ENCODE data around the gene RIOX2. TPM values are rescaled to one million over a fixed set of nuclear protein-coding genes. Genes with fewer than 3 reads are reported as not detected.

RIOX2 gene
- 10 to 100 TPM in 8 of 9 donors, 1 to 10 TPM in 1; 8.4 to 31.2 (median 19.7) TPM for total RNA-seq
- 10 to 100 TPM in 2 of 3 donors, 1 to 10 TPM in 1; 10.0 to 48.0 (median 12.8) TPM for polyA plus RNA-seq
- long read RNA-seq, donor 1, full-length matches to known transcripts: 8 of 8 reads
- long read RNA-seq, donor 1, partial matches to known transcripts: 0 of 8 reads
- long read RNA-seq, donor 1, other reads (novel, unspliced or antisense): 0 of 8 reads
- long read RNA-seq, donor 2, partial matches to known transcripts: 0 of 4 reads
- long read RNA-seq, donor 2, other reads (novel, unspliced or antisense): 0 of 4 reads
- long read RNA-seq, donor 3, transcript RIOX2-203 (10 exons, 2,341 nt): major isoform, 5 of 5 reads
- long read RNA-seq, donor 3, partial matches to known transcripts: 0 of 5 reads
- long read RNA-seq, donor 3, other reads (novel, unspliced or antisense): 0 of 5 reads
- long read RNA-seq, donor 4, transcript RIOX2-203 (10 exons, 2,341 nt): major isoform, 8 of 11 reads
- long read RNA-seq, donor 4, partial matches to known transcripts: 2 of 11 reads
- long read RNA-seq, donor 4, other reads (novel, unspliced or antisense): 1 of 11 reads
- long read RNA-seq, donor 5, transcript RIOX2-203 (10 exons, 2,341 nt): major isoform, 10 of 27 reads
- long read RNA-seq, donor 5, partial matches to known transcripts: 7 of 27 reads
- long read RNA-seq, donor 5, other reads (novel, unspliced or antisense): 9 of 27 reads
- long read RNA-seq, donor 6, partial matches to known transcripts: 2 of 4 reads
- long read RNA-seq, donor 6, other reads (novel, unspliced or antisense): 1 of 4 reads
- long read RNA-seq, donor 7, partial matches to known transcripts: 0 of 1 reads
- long read RNA-seq, donor 7, other reads (novel, unspliced or antisense): 0 of 1 reads
- long read RNA-seq, donor 8, partial matches to known transcripts: 0 of 3 reads
- long read RNA-seq, donor 8, other reads (novel, unspliced or antisense): 0 of 3 reads
- long read RNA-seq, donor 9, partial matches to known transcripts: 0 of 4 reads
- long read RNA-seq, donor 9, other reads (novel, unspliced or antisense): 0 of 4 reads
- long read RNA-seq, donor 10, partial matches to known transcripts: 0 of 3 reads
- long read RNA-seq, donor 10, other reads (novel, unspliced or antisense): 0 of 3 reads

DNA sequence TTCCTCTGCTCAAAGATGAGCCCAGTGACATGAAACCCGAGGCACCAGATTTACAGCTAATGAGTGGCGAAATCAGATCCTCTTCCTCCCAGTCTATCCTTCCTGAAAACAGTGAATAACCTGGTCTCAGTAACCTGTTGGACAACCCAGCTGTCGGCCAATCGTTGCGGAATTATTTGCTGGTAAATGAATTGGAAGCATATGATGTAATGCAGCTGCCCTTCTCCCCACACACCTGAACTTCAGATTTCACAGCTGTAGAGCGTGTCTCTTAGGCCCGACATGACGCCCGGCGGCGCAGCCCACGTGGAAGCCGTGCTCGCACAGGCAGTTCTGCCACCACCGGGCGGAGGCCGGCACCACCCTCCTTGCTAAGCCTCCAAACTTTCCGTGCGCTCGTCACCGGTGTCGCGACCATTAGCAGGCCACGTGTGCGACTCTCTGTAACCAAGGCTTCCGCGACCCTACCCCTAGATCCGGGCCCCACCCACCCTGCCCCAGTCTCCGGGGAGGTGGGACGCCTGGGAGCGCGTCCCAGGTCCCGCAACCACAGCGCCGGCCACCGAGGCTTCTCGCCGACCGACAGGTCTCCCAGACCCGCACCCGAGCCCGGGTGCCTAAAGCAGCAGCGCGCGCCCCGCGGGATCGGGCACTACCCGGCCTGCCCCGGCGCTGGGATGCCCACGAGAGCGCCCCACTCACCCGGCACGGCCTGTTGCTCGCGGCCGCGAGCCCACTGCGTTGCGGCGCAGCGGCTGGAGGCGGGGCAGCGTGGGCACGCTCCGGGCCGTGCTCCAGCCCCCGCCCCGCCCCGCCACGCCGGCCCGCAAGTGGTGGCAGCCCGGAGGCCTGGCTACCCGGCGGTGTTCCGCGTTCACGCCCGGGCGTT, at the start of gene RIOX2:
RIOX2 (minus strand) TSS at position 753 of the 889 bp plus-strand sequence. CDS start 4,838 bp downstream, outside the sequence.
- peak within 1 kb of the TSS; percentile 26 to 93 (median 70) for H3K27ac ChIP-seq
- intact Hi-C loops (cut with DNase I): loop anchor here in 1 of 2 donors (10.0 kb wide), 1 partner anchor 147 kb away; the partner anchor contains the start of gene CRYBG3
- peaks cover 6 to 24% of the 10 kb centered on the region in 2 donors for H3K4me1 ChIP-seq (replicated peaks in 1 of 2)
- H3K36me3 ChIP-seq (replicated peaks in 1 of 2): no peaks in the 10 kb centered on the region
- TF ChIP-seq POLR2A (IDR thresholded peaks at IDR 0.05): peak in 1 of 2 donors; percentile 70
- TF ChIP-seq, protein P1, sequence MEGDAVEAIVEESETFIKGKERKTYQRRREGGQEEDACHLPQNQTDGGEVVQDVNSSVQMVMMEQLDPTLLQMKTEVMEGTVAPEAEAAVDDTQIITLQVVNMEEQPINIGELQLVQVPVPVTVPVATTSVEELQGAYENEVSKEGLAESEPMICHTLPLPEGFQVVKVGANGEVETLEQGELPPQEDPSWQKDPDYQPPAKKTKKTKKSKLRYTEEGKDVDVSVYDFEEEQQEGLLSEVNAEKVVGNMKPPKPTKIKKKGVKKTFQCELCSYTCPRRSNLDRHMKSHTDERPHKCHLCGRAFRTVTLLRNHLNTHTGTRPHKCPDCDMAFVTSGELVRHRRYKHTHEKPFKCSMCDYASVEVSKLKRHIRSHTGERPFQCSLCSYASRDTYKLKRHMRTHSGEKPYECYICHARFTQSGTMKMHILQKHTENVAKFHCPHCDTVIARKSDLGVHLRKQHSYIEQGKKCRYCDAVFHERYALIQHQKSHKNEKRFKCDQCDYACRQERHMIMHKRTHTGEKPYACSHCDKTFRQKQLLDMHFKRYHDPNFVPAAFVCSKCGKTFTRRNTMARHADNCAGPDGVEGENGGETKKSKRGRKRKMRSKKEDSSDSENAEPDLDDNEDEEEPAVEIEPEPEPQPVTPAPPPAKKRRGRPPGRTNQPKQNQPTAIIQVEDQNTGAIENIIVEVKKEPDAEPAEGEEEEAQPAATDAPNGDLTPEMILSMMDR (IDR thresholded peaks at IDR 0.05): no peak
- H3K9me3 ChIP-seq (replicated peaks in 1 of 3): no peaks in the 10 kb centered on the region
- WGBS, 4 donors: 1 to 5% (median 2%) methylated on average over 21 to 82 of the region's 82 CpGs
- peak within 1 kb of the TSS in 3 of 4 donors; percentile 41 to 92 (median 69) for H3K4me3 ChIP-seq
- H3K27me3 ChIP-seq: no peaks in the 10 kb centered on the region
- DNase-seq: peak; percentile 71 to 86 (median 79)

- Histone ChIP-seq H3K4me3 (no peak overlapping the region), H3K9me3 (replicated peaks in 1 of 3) (no peaks in the 10 kb centered on the region), H3K27me3 (no peaks in the 10 kb centered on the region), H3K36me3 (replicated peaks in 1 of 2) (no peaks in the 10 kb centered on the region), H3K4me1 (replicated peaks in 1 of 2) (peaks cover 0 to 7% of the 10 kb centered on the region in 2 donors), H3K27ac (no peak overlapping the region)
- 83 to 91% (median 89%) methylated on average over 4 of the region's 4 CpGs for WGBS, 4 donors
- TF ChIP-seq, protein P1 (IDR thresholded peaks at IDR 0.05): no peak
- TF ChIP-seq POLR2A (IDR thresholded peaks at IDR 0.05): no peak
- intact Hi-C loops (cut with DNase I): loop anchor here in 1 of 2 donors (5.0 kb wide), 1 partner anchor 233 kb away; no protein-coding TSS in a partner anchor
- DNase-seq: no peak
Observed at GRCh38 chr3:98020412-98020811, 48.2 kb upstream of the RIOX2 start.

GRCh38 chr3:98018301-98018700, 46.1 kb upstream of the RIOX2 start:
- no peak overlapping the region for H3K27ac ChIP-seq
- no peaks in the 10 kb centered on the region for H3K27me3 ChIP-seq
- intact Hi-C loops (cut with DNase I): no loop called here
- H3K9me3 ChIP-seq (replicated peaks in 1 of 3): no peaks in the 10 kb centered on the region
- H3K4me1 ChIP-seq (replicated peaks in 1 of 2): peaks cover 9 to 19% of the 10 kb centered on the region in 2 donors
- whole genome bisulfite sequencing, 4 donors: 80 to 92% (median 86%) methylated on average over 4 of the region's 4 CpGs
- DNase-seq: no peak
- H3K36me3 ChIP-seq (replicated peaks in 1 of 2): no peaks in the 10 kb centered on the region
- no peak overlapping the region for H3K4me3 ChIP-seq
- TF ChIP-seq, protein P1 (IDR thresholded peaks at IDR 0.05): no peak
- no peak for TF ChIP-seq POLR2A (IDR thresholded peaks at IDR 0.05)
